Activated naive CD4-positive, alpha-beta T cell treated with anti-CD3 and anti-CD28 coated beads for 36 hours (primary cell): ENCODE results near the gene SBDS. TPM values are rescaled to one million over a fixed set of nuclear protein-coding genes. Genes with fewer than 3 reads are reported as not detected.
"Not testable (repeated sequence)": the region's sequence is repeated elsewhere in the genome, so short reads cannot be mapped to it uniquely, and the experiment has no call there.

Source experiments
- CTCF ChIA-PET: fragments of 350-600 bp; sonication (Branson Sonifier 250); formaldehyde crosslinking; loops from one replicate; lab custom pipeline; 2021; ENCODE audit warnings: antibody characterized with exemption; lab: Charles Lee
- DNase-seq: peaks from one replicate; pipeline ENCODE4 v3.0.0-alpha.2; 2020
- H3K27ac Mint-ChIP-seq: one replicate; pipeline ENCODE4 v1.8.0; 2021; ENCODE audit warnings: mild to moderate bottlenecking, mixed read lengths
- H3K27me3 Mint-ChIP-seq: one replicate; pipeline ENCODE4 v1.8.0; 2021; ENCODE audit warnings: low read depth, mixed read lengths
- H3K36me3 Mint-ChIP-seq: one replicate; pipeline ENCODE4 v1.8.0; 2021; ENCODE audit warnings: low read depth, mixed read lengths
- H3K4me1 Mint-ChIP-seq: one replicate; pipeline ENCODE4 v1.8.0; 2021; ENCODE audit warnings: low read depth, mixed read lengths
- H3K4me3 Mint-ChIP-seq: one replicate; pipeline ENCODE4 v1.8.0; 2021; ENCODE audit warnings: mild to moderate bottlenecking, moderate library complexity, mixed read lengths
- H3K9me3 Mint-ChIP-seq: one replicate; pipeline ENCODE4 v1.8.0; 2021; ENCODE audit warnings: mixed read lengths
- intact Hi-C: fragments of 100-400 bp; cut with micrococcal nuclease; formaldehyde crosslinking; loops from one replicate; pipeline ENCODE4 v1.15.1; 2023
- total RNA-seq, 2 experiments: library from RNA; stranded (reverse); gene quantifications; one replicate each; pipeline ENCODE4 v1.2.3, GENCODE V29; 2021

Gene SBDS
- total RNA-seq, 2 experiments from 2014 or later, result 42.2 to 46.0 TPM

GRCh38 chr7:66980336-66980735, 15.1 kb downstream of the SBDS start:
- H3K9me3 Mint-ChIP-seq, result peaks cover 14% of the 10 kb centered on the region

GRCh38 chr7:66979013-66979412, 16.4 kb downstream of the SBDS start:
- intact Hi-C loops, H3K27me3 Mint-ChIP-seq, H3K36me3 Mint-ChIP-seq, DNase-seq, H3K4me1 Mint-ChIP-seq, H3K27ac Mint-ChIP-seq, H3K4me3 Mint-ChIP-seq: not testable (repeated sequence)
- peaks cover 14% of the 10 kb centered on the region for H3K9me3 Mint-ChIP-seq
- CTCF ChIA-PET, result interaction anchor here (0.6 kb wide), 1 partner anchor 62 kb away, joined by 3 read pairs; no protein-coding TSS in a partner anchor

More at GRCh38 chr7:66980336-66980735, 15.1 kb downstream of the SBDS start:
- DNase-seq, H3K4me1 Mint-ChIP-seq, H3K36me3 Mint-ChIP-seq, H3K27ac Mint-ChIP-seq, H3K27me3 Mint-ChIP-seq, H3K4me3 Mint-ChIP-seq, intact Hi-C loops: not testable (repeated sequence)
- CTCF ChIA-PET, result interaction anchor here (0.6 kb wide), 1 partner anchor 812 kb away, joined by 3 read pairs; no protein-coding TSS in a partner anchor

- H3K4me1 Mint-ChIP-seq, result not testable (repeated sequence)
- CTCF ChIA-PET, result interaction anchor here (0.7 kb wide), 1 partner anchor 647 kb away, joined by 3 read pairs; no protein-coding TSS in a partner anchor
These were observed 17.1 kb downstream of the SBDS start for GRCh38 chr7:66978312-66978711.

GRCh38 chr7:66974986-66975590, 20.3 kb downstream of the SBDS start:
- H3K9me3 Mint-ChIP-seq, result peaks cover 5% of the 10 kb centered on the region
- no peak overlapping the region for H3K27ac Mint-ChIP-seq
- no peaks in the 10 kb centered on the region for H3K4me1 Mint-ChIP-seq
- intact Hi-C loops, result no loop called here
- CTCF ChIA-PET, result no interaction called here
- peaks cover 4% of the 10 kb centered on the region for H3K36me3 Mint-ChIP-seq
- no peak overlapping the region for H3K4me3 Mint-ChIP-seq
- no peaks in the 10 kb centered on the region for H3K27me3 Mint-ChIP-seq
- no peak for DNase-seq

More at GRCh38 chr7:66978312-66978711, 17.1 kb downstream of the SBDS start:
- H3K4me3 Mint-ChIP-seq, H3K36me3 Mint-ChIP-seq, DNase-seq, intact Hi-C loops, H3K27ac Mint-ChIP-seq, H3K27me3 Mint-ChIP-seq: not testable (repeated sequence)
- H3K9me3 Mint-ChIP-seq, result peaks cover 14% of the 10 kb centered on the region

- H3K4me1 Mint-ChIP-seq, result no peaks in the 10 kb centered on the region
- CTCF ChIA-PET, result no interaction called here
- no peaks in the 10 kb centered on the region for H3K27me3 Mint-ChIP-seq
These were observed 25.1 kb downstream of the SBDS start for GRCh38 chr7:66970310-66970709.

GRCh38 chr7:66969001-66969400, 26.4 kb downstream of the SBDS start:
- intact Hi-C loops, result not testable (repeated sequence)

More at GRCh38 chr7:66970310-66970709, 25.1 kb downstream of the SBDS start:
- H3K9me3 Mint-ChIP-seq, result no peaks in the 10 kb centered on the region
- no peak overlapping the region for H3K4me3 Mint-ChIP-seq
- DNase-seq, result no peak
- H3K36me3 Mint-ChIP-seq, result no peaks in the 10 kb centered on the region
- H3K27ac Mint-ChIP-seq, result no peak overlapping the region
- intact Hi-C loops, result no loop called here

GRCh38 chr7:66967029-66967428, 28.4 kb downstream of the SBDS start:
- H3K27me3 Mint-ChIP-seq, result no peaks in the 10 kb centered on the region
- no peak overlapping the region for H3K27ac Mint-ChIP-seq
- no peak overlapping the region for H3K4me3 Mint-ChIP-seq
- CTCF ChIA-PET, result no interaction called here
- intact Hi-C loops, result no loop called here
- H3K36me3 Mint-ChIP-seq, result no peaks in the 10 kb centered on the region
- H3K4me1 Mint-ChIP-seq, result no peaks in the 10 kb centered on the region
- no peaks in the 10 kb centered on the region for H3K9me3 Mint-ChIP-seq
- DNase-seq, result no peak

More at GRCh38 chr7:66969001-66969400, 26.4 kb downstream of the SBDS start:
- H3K4me1 Mint-ChIP-seq, H3K27me3 Mint-ChIP-seq, H3K36me3 Mint-ChIP-seq, DNase-seq, H3K4me3 Mint-ChIP-seq, CTCF ChIA-PET, H3K9me3 Mint-ChIP-seq, H3K27ac Mint-ChIP-seq: not testable (repeated sequence)

GRCh38 chr7:66964411-66964810, 31.0 kb downstream of the SBDS start:
- intact Hi-C loops, result no loop called here
- Mint-ChIP-seq H3K4me3 (no peak overlapping the region), H3K9me3 (no peaks in the 10 kb centered on the region), H3K27me3 (no peaks in the 10 kb centered on the region), H3K36me3 (peaks cover 4% of the 10 kb centered on the region), H3K4me1 (no peaks in the 10 kb centered on the region), H3K27ac (no peak overlapping the region)
- CTCF ChIA-PET, result no interaction called here
- DNase-seq, result no peak

GRCh38 chr7:66961096-66961495, 34.3 kb downstream of the SBDS start:
- intact Hi-C loops, result no loop called here
- DNase-seq, result no peak
- H3K4me3 Mint-ChIP-seq, result no peak overlapping the region
- no peak overlapping the region for H3K27ac Mint-ChIP-seq
- peaks cover 2% of the 10 kb centered on the region for H3K4me1 Mint-ChIP-seq
- no peaks in the 10 kb centered on the region for H3K27me3 Mint-ChIP-seq
- H3K36me3 Mint-ChIP-seq, result peaks cover 10% of the 10 kb centered on the region
- no peaks in the 10 kb centered on the region for H3K9me3 Mint-ChIP-seq
- CTCF ChIA-PET, result no interaction called here

GRCh38 chr7:66960192-66960591, 35.2 kb downstream of the SBDS start:
- no peaks in the 10 kb centered on the region for H3K27me3 Mint-ChIP-seq
- CTCF ChIA-PET, result no interaction called here
- intact Hi-C loops, result no loop called here
- DNase-seq, result no peak
- no peak overlapping the region for H3K4me3 Mint-ChIP-seq
- H3K4me1 Mint-ChIP-seq, result peaks cover 5% of the 10 kb centered on the region
- H3K27ac Mint-ChIP-seq, result no peak overlapping the region
- H3K9me3 Mint-ChIP-seq, result no peaks in the 10 kb centered on the region
- peaks cover 10% of the 10 kb centered on the region for H3K36me3 Mint-ChIP-seq

GRCh38 chr7:66958538-66959350, 36.6 kb downstream of the SBDS start:
- no peak for DNase-seq
- Mint-ChIP-seq H3K4me3 (no peak overlapping the region), H3K4me1 (peaks cover 5% of the 10 kb centered on the region), H3K27ac (no peak overlapping the region), H3K36me3 (peaks cover 12% of the 10 kb centered on the region), H3K27me3 (no peaks in the 10 kb centered on the region), H3K9me3 (no peaks in the 10 kb centered on the region)
- CTCF ChIA-PET, result no interaction called here
- intact Hi-C loops, result no loop called here

- Mint-ChIP-seq H3K27ac (no peak overlapping the region), H3K27me3 (no peaks in the 10 kb centered on the region), H3K4me1 (peaks cover 5% of the 10 kb centered on the region), H3K9me3 (no peaks in the 10 kb centered on the region), H3K4me3 (no peak overlapping the region), H3K36me3 (peaks cover 15% of the 10 kb centered on the region)
- DNase-seq, result no peak
- intact Hi-C loops, result no loop called here
- CTCF ChIA-PET, result no interaction called here
These were observed 37.6 kb downstream of the SBDS start for GRCh38 chr7:66957595-66958290.
